Caco-2 (cell line): ENCODE results near the gene CLINT1. TPM values are rescaled to one million over a fixed set of nuclear protein-coding genes. Genes with fewer than 3 reads are reported as not detected.

ENCODE experiments used
- BruUV-seq: library from RNA; stranded (reverse); fragments of 400-500 nt; replicated peaks from 2 replicates; lab custom pipeline; 2021; lab: Mats Ljungman, UMichigan
- CTCF ChIA-PET: fragments of 300-600 bp; sonication (Branson Sonifier 250); formaldehyde crosslinking; loops from one replicate; lab custom pipeline; 2022; ENCODE audit warnings: antibody characterized with exemption; lab: Charles Lee
- POLR2A ChIA-PET: fragments of 300-600 bp; sonication (Branson Sonifier 250); formaldehyde crosslinking; loops from one replicate; lab custom pipeline; 2022; ENCODE audit warnings: antibody characterized with exemption; lab: Charles Lee
- DNase-seq, 2 experiments: peaks; one replicate each; pipeline versions ENCODE4 v3.0.0 to v3.0.0-alpha.2; 2020 to 2022
- H3K27me3 ChIP-seq: replicated peaks from 2 replicates; pipeline ENCODE4 v1.6.0; 2011; ENCODE audit warnings: low read length; ENCODE audit not compliant: control insufficient read depth, insufficient read depth
- H3K36me3 ChIP-seq: 2 replicates; pipeline ENCODE4 v1.5.1; 2011; ENCODE audit warnings: low read length; ENCODE audit not compliant: control insufficient read depth, insufficient read depth
- H3K4me1 ChIP-seq: fragments of 250-450 bp; sonication (Bioruptor Pico); 2 replicates; pipeline ENCODE4 v1.5.1; 2020; ENCODE audit warnings: mild to moderate bottlenecking
- H3K4me3 ChIP-seq: 2 replicates; pipeline ENCODE4 v1.5.1; 2011; ENCODE audit warnings: low read depth, mild to moderate bottlenecking, control low read depth, low read length
- H3K9me3 ChIP-seq: fragments of 250-450 bp; sonication (Bioruptor Pico); 2 replicates; pipeline ENCODE4 v1.5.1; 2020; ENCODE audit warnings: mild to moderate bottlenecking, moderate library complexity
- H3K27ac Mint-ChIP-seq: one replicate; pipeline ENCODE4 v1.8.0; 2022; ENCODE audit warnings: mixed read lengths; ENCODE audit not compliant: unreplicated experiment
- H3K27me3 Mint-ChIP-seq: one replicate; pipeline ENCODE4 v1.8.0; 2022; ENCODE audit warnings: mixed read lengths; ENCODE audit not compliant: insufficient read depth, unreplicated experiment
- H3K36me3 Mint-ChIP-seq: one replicate; pipeline ENCODE4 v1.8.0; 2022; ENCODE audit warnings: mild to moderate bottlenecking, mixed read lengths; ENCODE audit not compliant: insufficient read depth, unreplicated experiment
- H3K4me1 Mint-ChIP-seq: one replicate; pipeline ENCODE4 v1.8.0; 2022; ENCODE audit warnings: low read depth, mixed read lengths; ENCODE audit not compliant: unreplicated experiment
- H3K4me3 Mint-ChIP-seq: one replicate; pipeline ENCODE4 v1.8.0; 2022; ENCODE audit warnings: mild to moderate bottlenecking, moderate library complexity, mixed read lengths; ENCODE audit not compliant: unreplicated experiment
- H3K9me3 Mint-ChIP-seq: one replicate; pipeline ENCODE4 v1.8.0; 2022; ENCODE audit warnings: mixed read lengths; ENCODE audit not compliant: unreplicated experiment
- intact Hi-C: fragments of 100-400 bp; cut with micrococcal nuclease; formaldehyde crosslinking; loops from one replicate; pipeline ENCODE4 v1.10.0; 2022; ENCODE audit not compliant: unreplicated experiment
- total RNA-seq: library from RNA; stranded (reverse); gene quantifications from 2 replicates; pipeline ENCODE4 v1.2.3, GENCODE V29; 2022
- TF ChIP-seq, protein P1 (sequence below), 2 experiments: fragments of 200-600 bp in 1 of 2; IDR thresholded peaks; 1 replicate in 1 of 2; 2 replicates in 1 of 2; pipeline versions ENCODE4 v1.5.1 to v1.8.0; 2011 to 2022; ENCODE audit warnings: antibody characterized with exemption in 1 of 2, control low read depth in 1 of 2, inconsistent platforms in 1 of 2, low read depth in 1 of 2, low read length in 1 of 2, mild to moderate bottlenecking in 1 of 2, moderate library complexity in 1 of 2; ENCODE audit not compliant: insufficient read depth in 1 of 2, severe bottlenecking in 1 of 2, unreplicated experiment in 1 of 2

CLINT1 gene
- total RNA-seq, 1 experiment from 2014 or later: 88.7 TPM

DNA sequence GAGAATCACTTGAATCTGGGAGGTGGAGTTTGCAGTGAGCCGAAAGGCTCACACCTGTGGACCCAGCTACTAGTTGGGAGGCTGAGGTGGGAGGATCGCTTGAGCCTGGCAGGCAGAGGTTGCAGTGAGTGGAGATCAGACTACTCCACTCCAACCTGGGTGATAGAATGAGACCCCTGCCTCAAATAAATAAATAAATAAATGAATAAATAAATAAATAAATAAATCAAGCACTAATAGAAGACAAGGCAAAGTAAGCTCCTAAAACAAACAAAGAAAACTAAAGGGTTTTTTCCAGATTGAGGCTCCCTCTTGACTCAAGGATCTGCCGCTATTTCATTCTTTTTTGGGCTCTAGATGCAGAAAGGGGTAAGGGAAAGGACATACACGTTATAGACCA, 34.7 kb upstream of the CLINT1 start:
- H3K4me1 ChIP-seq: no peaks in the 10 kb centered on the region
- TF ChIP-seq, protein P1, sequence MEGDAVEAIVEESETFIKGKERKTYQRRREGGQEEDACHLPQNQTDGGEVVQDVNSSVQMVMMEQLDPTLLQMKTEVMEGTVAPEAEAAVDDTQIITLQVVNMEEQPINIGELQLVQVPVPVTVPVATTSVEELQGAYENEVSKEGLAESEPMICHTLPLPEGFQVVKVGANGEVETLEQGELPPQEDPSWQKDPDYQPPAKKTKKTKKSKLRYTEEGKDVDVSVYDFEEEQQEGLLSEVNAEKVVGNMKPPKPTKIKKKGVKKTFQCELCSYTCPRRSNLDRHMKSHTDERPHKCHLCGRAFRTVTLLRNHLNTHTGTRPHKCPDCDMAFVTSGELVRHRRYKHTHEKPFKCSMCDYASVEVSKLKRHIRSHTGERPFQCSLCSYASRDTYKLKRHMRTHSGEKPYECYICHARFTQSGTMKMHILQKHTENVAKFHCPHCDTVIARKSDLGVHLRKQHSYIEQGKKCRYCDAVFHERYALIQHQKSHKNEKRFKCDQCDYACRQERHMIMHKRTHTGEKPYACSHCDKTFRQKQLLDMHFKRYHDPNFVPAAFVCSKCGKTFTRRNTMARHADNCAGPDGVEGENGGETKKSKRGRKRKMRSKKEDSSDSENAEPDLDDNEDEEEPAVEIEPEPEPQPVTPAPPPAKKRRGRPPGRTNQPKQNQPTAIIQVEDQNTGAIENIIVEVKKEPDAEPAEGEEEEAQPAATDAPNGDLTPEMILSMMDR (IDR thresholded peaks at IDR 0.05; ENCODE audit: insufficient read depth in 1 of 2, low read depth in 1 of 2, low read length in 1 of 2, severe bottlenecking in 1 of 2, unreplicated experiment in 1 of 2): no peak
- H3K27me3 ChIP-seq: no peaks in the 10 kb centered on the region
- ChIA-PET POLR2A (no interaction called here), CTCF (no interaction called here)
- no peaks in the 10 kb centered on the region for H3K9me3 ChIP-seq
- Mint-ChIP-seq H3K36me3 (no peaks in the 10 kb centered on the region), H3K4me3 (no peak overlapping the region), H3K27ac (no peak overlapping the region), H3K9me3 (no peaks in the 10 kb centered on the region), H3K4me1 (no peaks in the 10 kb centered on the region), H3K27me3 (no peaks in the 10 kb centered on the region)
- H3K36me3 ChIP-seq: no peaks in the 10 kb centered on the region
- no TSS peak for BruUV-seq
- intact Hi-C loops: no loop called here
- H3K4me3 ChIP-seq: no peak overlapping the region
- no peak for DNase-seq

DNA sequence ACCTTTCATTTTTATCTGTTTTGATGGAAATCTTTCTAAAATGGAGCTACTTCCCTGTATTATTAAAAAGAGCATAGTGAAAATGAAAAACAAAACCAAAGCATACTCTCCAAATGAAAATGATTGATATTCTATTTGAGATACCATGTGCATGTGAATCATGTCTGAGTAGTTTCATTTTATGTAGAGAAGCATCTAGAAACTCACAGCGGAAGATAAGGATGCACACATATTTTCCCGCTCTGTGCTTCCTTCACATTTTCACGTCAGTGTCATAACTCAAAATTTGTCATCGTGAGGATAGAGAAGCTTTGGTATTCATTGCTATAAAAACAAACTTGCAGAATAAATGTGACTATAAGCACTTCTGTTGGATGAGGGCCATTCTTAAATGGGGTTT, 34.0 kb upstream of the CLINT1 start:
- TF ChIP-seq, protein P1 (IDR thresholded peaks at IDR 0.05; ENCODE audit: insufficient read depth in 1 of 2, low read depth in 1 of 2, low read length in 1 of 2, severe bottlenecking in 1 of 2, unreplicated experiment in 1 of 2): no peak
- CTCF ChIA-PET: no interaction called here
- intact Hi-C loops: no loop called here
- H3K36me3 ChIP-seq: no peaks in the 10 kb centered on the region
- Mint-ChIP-seq H3K27me3 (no peaks in the 10 kb centered on the region), H3K36me3 (no peaks in the 10 kb centered on the region), H3K4me1 (no peaks in the 10 kb centered on the region), H3K27ac (no peak overlapping the region), H3K4me3 (no peak overlapping the region), H3K9me3 (no peaks in the 10 kb centered on the region)
- H3K9me3 ChIP-seq: no peaks in the 10 kb centered on the region
- H3K27me3 ChIP-seq: no peaks in the 10 kb centered on the region
- H3K4me3 ChIP-seq: no peak overlapping the region
- H3K4me1 ChIP-seq: no peaks in the 10 kb centered on the region
- no peak for DNase-seq
- BruUV-seq: no TSS peak
- POLR2A ChIA-PET: no interaction called here

DNA sequence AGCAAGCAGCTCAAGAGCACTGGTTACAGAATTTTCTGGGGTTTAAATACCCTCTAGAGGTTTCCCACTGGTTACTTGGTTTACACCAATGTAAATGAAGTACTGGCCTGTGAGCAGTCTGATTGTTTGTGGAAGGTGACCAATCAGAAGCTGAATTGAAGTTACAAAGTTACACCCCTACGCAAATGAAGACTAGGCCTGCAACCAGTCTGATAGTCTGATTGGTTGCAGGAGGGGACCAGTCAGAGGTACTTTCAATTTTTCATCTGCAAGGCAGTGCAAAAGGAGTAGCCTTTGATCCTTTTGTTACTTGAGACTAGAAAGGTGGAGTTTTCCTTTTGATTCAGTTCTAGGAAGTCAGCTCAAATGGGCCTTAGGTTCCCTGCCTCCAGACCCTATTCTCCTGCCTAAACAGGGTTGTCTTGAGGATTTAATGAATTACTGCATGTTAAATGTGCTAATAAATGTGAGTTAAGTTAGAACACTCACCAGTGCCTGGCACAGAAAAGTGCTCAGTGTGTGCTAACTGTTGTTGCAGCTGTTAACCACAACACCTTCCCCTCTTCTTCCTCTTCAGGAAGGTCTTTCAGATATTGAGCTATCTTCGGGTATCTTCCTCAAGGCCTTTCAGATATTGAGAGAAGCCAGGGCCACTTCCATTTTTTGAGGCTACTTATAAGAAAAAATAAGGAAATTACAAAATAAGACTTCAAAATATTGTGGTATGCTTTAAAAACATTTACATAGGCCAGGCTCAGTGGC, 32.1 kb upstream of the CLINT1 start:
- CTCF ChIA-PET: no interaction called here
- Histone ChIP-seq H3K27me3 (no peaks in the 10 kb centered on the region), H3K36me3 (no peaks in the 10 kb centered on the region), H3K9me3 (no peaks in the 10 kb centered on the region; the same call in 1 of the 2 replicates), H3K4me1 (no peaks in the 10 kb centered on the region), H3K4me3 (no peak overlapping the region)
- H3K27ac Mint-ChIP-seq: no peak overlapping the region
- no peak overlapping the region for H3K4me3 Mint-ChIP-seq
- no peaks in the 10 kb centered on the region for H3K9me3 Mint-ChIP-seq
- H3K27me3 Mint-ChIP-seq: no peaks in the 10 kb centered on the region
- no peaks in the 10 kb centered on the region for H3K36me3 Mint-ChIP-seq
- intact Hi-C loops: no loop called here
- no TSS peak for BruUV-seq
- POLR2A ChIA-PET: no interaction called here
- no peaks in the 10 kb centered on the region for H3K4me1 Mint-ChIP-seq
- TF ChIP-seq, protein P1 (IDR thresholded peaks at IDR 0.05; ENCODE audit: insufficient read depth in 1 of 2, low read depth in 1 of 2, low read length in 1 of 2, severe bottlenecking in 1 of 2, unreplicated experiment in 1 of 2): no peak
- DNase-seq: peak in 1 of 2 experiments; percentile 40
